HepG2 (cell line): ENCODE measurements around the gene PLBD2. TPM values are rescaled to one million over a fixed set of nuclear protein-coding genes. Genes with fewer than 3 reads are reported as not detected.

Source experiments
- CREBL2 ChIP-seq: sonication (generic); formaldehyde crosslinking; IDR thresholded peaks from 2 replicates; pipeline ENCODE4 v1.8.1; 2023; ENCODE audit warnings: missing genetic modification reagents, mild to moderate bottlenecking, borderline replicate concordance
- ESRRA ChIP-seq: sonication (generic); formaldehyde crosslinking; IDR thresholded peaks from 2 replicates; pipeline ENCODE4 v1.5.1; 2020; ENCODE audit warnings: mild to moderate bottlenecking, low read depth, missing genetic modification reagents
- IKZF5 ChIP-seq: IDR thresholded peaks from 2 replicates; pipeline ENCODE4 v1.6.1; 2018; ENCODE audit warnings: missing genetic modification reagents, mild to moderate bottlenecking, missing compliant biosample characterization
- NAIF1 ChIP-seq: sonication (generic); formaldehyde crosslinking; IDR thresholded peaks from 2 replicates; pipeline ENCODE4 v1.5.0; 2020; ENCODE audit warnings: mild to moderate bottlenecking, missing genetic modification reagents, borderline replicate concordance
- POLR2AphosphoS2 ChIP-seq: IDR thresholded peaks from 2 replicates; pipeline ENCODE4 v1.6.1; 2011; ENCODE audit warnings: low read depth, low read length, improper control_type of control experiment
- RXRA ChIP-seq: sonication (generic); formaldehyde crosslinking; IDR thresholded peaks from 2 replicates; pipeline ENCODE4 v1.5.1; 2020; ENCODE audit warnings: missing genetic modification reagents
- SALL1 ChIP-seq: sonication (generic); formaldehyde crosslinking; IDR thresholded peaks from 2 replicates; pipeline ENCODE4 v1.8.0; 2022; ENCODE audit warnings: mild to moderate bottlenecking, missing genetic modification reagents
- TIGD3 ChIP-seq: sonication (generic); formaldehyde crosslinking; IDR thresholded peaks from 2 replicates; pipeline ENCODE4 v1.5.1; 2020; ENCODE audit warnings: mild to moderate bottlenecking, missing genetic modification reagents, borderline replicate concordance
- ZMAT5 ChIP-seq: sonication (generic); formaldehyde crosslinking; IDR thresholded peaks from 2 replicates; pipeline ENCODE4 v1.5.0; 2020; ENCODE audit warnings: mild to moderate bottlenecking, low read depth, missing genetic modification reagents, borderline replicate concordance
- ZNF230 ChIP-seq: sonication (generic); formaldehyde crosslinking; IDR thresholded peaks from 2 replicates; pipeline ENCODE4 v1.4.0; 2020; ENCODE audit warnings: mild to moderate bottlenecking, missing genetic modification reagents
- ZNF3 ChIP-seq: IDR thresholded peaks from 2 replicates; pipeline ENCODE4 v1.7.0; 2017; ENCODE audit warnings: inconsistent platforms
- ZNF383 ChIP-seq: sonication (generic); formaldehyde crosslinking; IDR thresholded peaks from 2 replicates; pipeline ENCODE4 v1.4.0; 2020; ENCODE audit warnings: missing genetic modification reagents, mild to moderate bottlenecking, borderline replicate concordance
- ZNF569 ChIP-seq: sonication (generic); formaldehyde crosslinking; IDR thresholded peaks from 2 replicates; pipeline ENCODE4 v1.5.0; 2020; ENCODE audit warnings: mild to moderate bottlenecking, missing genetic modification reagents, moderate library complexity, borderline replicate concordance
- ZNF570 ChIP-seq: sonication (generic); formaldehyde crosslinking; IDR thresholded peaks from 2 replicates; pipeline ENCODE4 v1.4.0; 2020; ENCODE audit warnings: mild to moderate bottlenecking, missing genetic modification reagents, borderline replicate concordance
- ZNF672 ChIP-seq: sonication (generic); formaldehyde crosslinking; IDR thresholded peaks from 2 replicates; pipeline ENCODE4 v1.8.1; 2022; ENCODE audit warnings: missing genetic modification reagents
- ZNF674 ChIP-seq: sonication (generic); formaldehyde crosslinking; IDR thresholded peaks from 2 replicates; pipeline ENCODE4 v1.5.0; 2020; ENCODE audit warnings: low read depth, mild to moderate bottlenecking, missing genetic modification reagents
- ZNF737 ChIP-seq: sonication (generic); formaldehyde crosslinking; IDR thresholded peaks from 2 replicates; pipeline ENCODE4 v1.5.0; 2020; ENCODE audit warnings: missing genetic modification reagents, mild to moderate bottlenecking, borderline replicate concordance
- ZNF772 ChIP-seq: sonication (generic); formaldehyde crosslinking; IDR thresholded peaks from 2 replicates; pipeline ENCODE4 v1.5.0; 2020; ENCODE audit warnings: mild to moderate bottlenecking, missing genetic modification reagents
- ZNF777 ChIP-seq: sonication (generic); formaldehyde crosslinking; IDR thresholded peaks from 2 replicates; pipeline ENCODE4 v1.4.0; 2020; ENCODE audit warnings: missing genetic modification reagents
- ZNF788 ChIP-seq: sonication (generic); formaldehyde crosslinking; IDR thresholded peaks from 2 replicates; pipeline ENCODE4 v1.5.0; 2020; ENCODE audit warnings: mild to moderate bottlenecking, missing genetic modification reagents, borderline replicate concordance
- polyA plus RNA-seq, 8 experiments: library from polyadenylated mRNA; depleted of rRNA in 3 of 8; stranded (reverse) in 7 of 8; unstranded in 1 of 8; fragments of >200 nt; fragmentation: Illumina TruSeq in 4 of 8; extraction: Trizol in 4 of 8; gene quantifications; 2 replicates each; pipeline versions ENCODE4 v1.2.1 to v1.2.3, GENCODE V29; 2011 to 2016; ENCODE audit warnings: low read depth in 4 of 8, missing spikeins in 1 of 8, mixed read lengths in 1 of 8; ENCODE audit not compliant: insufficient read depth in 1 of 8
- total RNA-seq, 5 experiments: library from RNA; depleted of rRNA; stranded (reverse); fragments of >200 nt; fragmentation: Illumina TruSeq; extraction: Trizol; gene quantifications; 2 replicates each; pipeline ENCODE4 v1.2.3, GENCODE V29; 2016; ENCODE audit warnings: low read depth in 1 of 5
- TF ChIP-seq, protein P1 (sequence below): IDR thresholded peaks from 2 replicates; pipeline ENCODE4 v1.6.1; 2016

The PLBD2 gene
- total and polyA plus RNA-seq, 2 of the 13 experiments (the other 11 are each of a cell fraction or from before 2014, with no cell fraction given) = 6.7 to 8.5 TPM

DNA sequence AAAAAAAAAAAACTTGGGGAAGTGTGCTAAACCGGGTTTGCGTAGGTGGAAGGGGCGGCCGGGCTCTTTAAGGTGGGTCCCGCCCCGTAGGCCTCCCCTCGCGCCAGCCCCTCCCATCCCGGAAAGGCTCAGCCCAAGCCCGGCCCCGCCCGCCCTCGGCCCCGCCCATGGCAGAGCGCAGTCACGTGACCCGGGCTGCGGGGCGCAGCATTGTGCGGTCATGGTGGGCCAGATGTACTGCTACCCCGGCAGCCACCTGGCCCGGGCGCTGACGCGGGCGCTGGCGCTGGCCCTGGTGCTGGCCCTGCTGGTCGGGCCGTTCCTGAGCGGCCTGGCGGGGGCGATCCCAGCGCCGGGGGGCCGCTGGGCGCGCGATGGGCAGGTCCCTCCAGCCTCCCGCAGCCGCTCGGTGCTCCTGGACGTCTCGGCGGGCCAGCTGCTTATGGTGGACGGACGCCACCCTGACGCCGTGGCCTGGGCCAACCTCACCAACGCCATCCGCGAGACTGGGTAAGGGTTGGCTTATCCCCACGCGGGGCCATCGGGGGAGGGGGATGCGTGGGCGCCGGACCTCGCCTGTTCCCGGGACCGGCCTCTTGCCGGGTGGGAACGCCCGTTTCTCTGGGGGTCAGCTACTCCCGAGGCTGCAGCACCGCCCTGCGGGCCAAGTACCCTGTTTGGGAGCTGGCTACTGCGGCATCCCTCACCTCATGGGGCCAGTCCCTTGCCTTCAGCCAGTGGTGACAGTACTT is at the start of gene PLBD2 (continued):
- TF ChIP-seq, protein P1, sequence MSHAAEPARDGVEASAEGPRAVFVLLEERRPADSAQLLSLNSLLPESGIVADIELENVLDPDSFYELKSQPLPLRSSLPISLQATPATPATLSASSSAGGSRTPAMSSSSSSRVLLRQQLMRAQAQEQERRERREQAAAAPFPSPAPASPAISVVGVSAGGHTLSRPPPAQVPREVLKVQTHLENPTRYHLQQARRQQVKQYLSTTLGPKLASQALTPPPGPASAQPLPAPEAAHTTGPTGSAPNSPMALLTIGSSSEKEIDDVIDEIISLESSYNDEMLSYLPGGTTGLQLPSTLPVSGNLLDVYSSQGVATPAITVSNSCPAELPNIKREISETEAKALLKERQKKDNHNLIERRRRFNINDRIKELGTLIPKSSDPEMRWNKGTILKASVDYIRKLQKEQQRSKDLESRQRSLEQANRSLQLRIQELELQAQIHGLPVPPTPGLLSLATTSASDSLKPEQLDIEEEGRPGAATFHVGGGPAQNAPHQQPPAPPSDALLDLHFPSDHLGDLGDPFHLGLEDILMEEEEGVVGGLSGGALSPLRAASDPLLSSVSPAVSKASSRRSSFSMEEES = peak; percentile 79
- TF ChIP-seq ZNF777 (CRISPR knock-in tag) = peak; percentile 89
- TF ChIP-seq ZNF737 (CRISPR knock-in tag) = no peak
- TF ChIP-seq ZMAT5 = no peak
- TF ChIP-seq ZNF674 (CRISPR knock-in tag) = no peak
- no peak for TF ChIP-seq ZNF569 (CRISPR knock-in tag)
- no peak for TF ChIP-seq ZNF383 (CRISPR knock-in tag)
- TF ChIP-seq ZNF230 (CRISPR knock-in tag) = no peak
- peak; percentile 42; the same call in 1 of the 2 replicates for TF ChIP-seq ZNF772 (CRISPR knock-in tag)
- TF ChIP-seq POLR2AphosphoS2 = no peak
- TF ChIP-seq TIGD3 = no peak
- TF ChIP-seq ZNF672 (CRISPR knock-in tag) = no peak
- no peak for TF ChIP-seq ZNF3 (CRISPR knock-in tag)
- no peak for TF ChIP-seq ZNF788 (CRISPR knock-in tag)
- TF ChIP-seq IKZF5 (CRISPR knock-in tag) = peak; percentile 14; the same call in 1 of the 2 replicates
- TF ChIP-seq RXRA (CRISPR knock-in tag) = no peak; the same call in 1 of the 2 replicates
- TF ChIP-seq ZNF570 = no peak
- TF ChIP-seq CREBL2 (CRISPR knock-in tag) = 0 out of 2 replicates have a peak, but pooled peaks have one; percentile 35
- peak; percentile 52; the same call in 1 of the 2 replicates for TF ChIP-seq SALL1
- peak; percentile 72; the same call in 1 of the 2 replicates for TF ChIP-seq ESRRA
- TF ChIP-seq NAIF1 (CRISPR knock-in tag) = no peak
